HCT116 (cell line): ENCODE measurements around the gene FNIP2. TPM values are rescaled to one million over a fixed set of nuclear protein-coding genes. Genes with fewer than 3 reads are reported as not detected.

ENCODE experiments used
- ATAC-seq: fragments of 200-7000 bp; cut with Tn5 transposase; 2 replicates; pipeline ENCODE4 v1.9.1; 2020; ENCODE audit warnings: mild to moderate bottlenecking, moderate library complexity
- BruUV-seq: library from RNA; stranded (reverse); fragments of 400-500 nt; replicated peaks from 2 replicates; lab custom pipeline; 2021; lab: Mats Ljungman, UMichigan
- CTCF ChIA-PET: fragments of 300-600 bp; sonication (Branson Sonifier 250); formaldehyde crosslinking; loops from one replicate; lab custom pipeline; 2021; ENCODE audit warnings: antibody characterized with exemption; lab: Charles Lee
- POLR2A ChIA-PET: fragments of 300-600, 350-600 bp; sonication (Branson Sonifier 250); formaldehyde crosslinking; loops from one replicate; lab custom pipeline; 2021; ENCODE audit warnings: antibody characterized with exemption; lab: Charles Lee
- RAD21 ChIA-PET, 2 experiments: fragments of 300-600 bp; sonication (Branson Sonifier 250); formaldehyde crosslinking; loops; one replicate each; lab custom pipeline; 2023; ENCODE audit warnings: low total read pairs in 2 of 2; ENCODE audit not compliant: uncharacterized antibody in 2 of 2, unreplicated experiment in 2 of 2, low non-redundant PET in 1 of 2; lab: Charles Lee
- DNase-seq: peaks from one replicate; pipeline ENCODE4 v3.0.0-alpha.2; 2010; ENCODE audit warnings: low read depth, low spot score
- H2AFZ ChIP-seq: fragments of 200-600 bp; shearing (Covaris generic), sonication (generic); 2 replicates; pipeline ENCODE4 v1.6.1; 2017; ENCODE audit warnings: low read depth, mixed run types, mixed read lengths, antibody characterized with exemption, low read length; ENCODE audit not compliant: poor library complexity, severe bottlenecking
- H3K27ac ChIP-seq: 2 replicates; pipeline ENCODE4 v1.5.1; 2012; ENCODE audit warnings: low read depth, low read length
- H3K27me3 ChIP-seq: fragments of 200-600 bp; sonication (generic); 2 replicates; pipeline ENCODE4 v1.6.1; 2016; ENCODE audit warnings: mixed run types, low read length, mixed read lengths; ENCODE audit not compliant: insufficient read depth
- H3K36me3 ChIP-seq, 2 experiments: fragments of 200-500 bp in 1 of 2; fragments of 200-600 bp in 1 of 2; sonication (Bioruptor generic) in 1 of 2; sonication (generic) in 1 of 2; 2 replicates each; pipeline versions ENCODE4 v1.5.1 to v1.6.1; 2014 to 2016; ENCODE audit warnings: low read length in 2 of 2, inconsistent platforms in 1 of 2, mixed read lengths in 1 of 2, mixed run types in 1 of 2; ENCODE audit not compliant: insufficient read depth in 2 of 2, control insufficient read depth in 1 of 2
- H3K4me1 ChIP-seq, 2 experiments: fragments of 200-600 bp in 1 of 2; sonication (generic) in 1 of 2; 2 replicates each; pipeline versions ENCODE4 v1.5.1 to v1.6.1; 2012 to 2017; ENCODE audit warnings: low read length in 2 of 2, inconsistent platforms in 1 of 2, mild to moderate bottlenecking in 1 of 2, mixed read lengths in 1 of 2, mixed run types in 1 of 2, moderate library complexity in 1 of 2; ENCODE audit not compliant: insufficient read depth in 2 of 2, control insufficient read depth in 1 of 2
- H3K4me2 ChIP-seq: fragments of 200-600 bp; sonication (generic); 2 replicates; pipeline ENCODE4 v1.6.1; 2017; ENCODE audit warnings: mixed run types, low read length, mixed read lengths
- H3K4me3 ChIP-seq, 2 experiments: fragments of 200-600 bp in 1 of 2; sonication (generic) in 1 of 2; replicated peaks in 1 of 2; 2 replicates each; pipeline ENCODE4 v1.5.1; 2011 to 2016; ENCODE audit warnings: low read length in 2 of 2, control low read depth in 1 of 2, low read depth in 1 of 2, mild to moderate bottlenecking in 1 of 2, mixed read lengths in 1 of 2, mixed run types in 1 of 2
- H3K79me2 ChIP-seq: fragments of 200-600 bp; sonication (generic); 2 replicates; pipeline ENCODE4 v1.6.1; 2017; ENCODE audit warnings: mild to moderate bottlenecking, mixed run types, low read length, moderate library complexity, mixed read lengths; ENCODE audit not compliant: insufficient read depth
- H3K9ac ChIP-seq: fragments of 200-600 bp; sonication (generic); 2 replicates; pipeline ENCODE4 v1.6.1; 2016; ENCODE audit warnings: low read length, mixed read lengths
- H3K9me2 ChIP-seq: fragments of 200-600 bp; sonication (generic), shearing (Covaris generic); 2 replicates; pipeline ENCODE4 v1.6.1; 2017; ENCODE audit warnings: mixed run types, mild to moderate bottlenecking, moderate library complexity; ENCODE audit not compliant: insufficient read depth
- H3K9me3 ChIP-seq, 2 experiments: fragments of 200-500 bp in 1 of 2; fragments of 200-600 bp in 1 of 2; sonication (Bioruptor generic) in 1 of 2; sonication (generic) in 1 of 2; 2 replicates each; pipeline ENCODE4 v1.6.1; 2014 to 2017; ENCODE audit warnings: low read length in 2 of 2, mixed read lengths in 2 of 2, inconsistent platforms in 1 of 2, low read depth in 1 of 2, mild to moderate bottlenecking in 1 of 2, mixed run types in 1 of 2, moderate library complexity in 1 of 2; ENCODE audit not compliant: control insufficient read depth in 1 of 2, insufficient read depth in 1 of 2
- H4K20me1 ChIP-seq: fragments of 200-600 bp; sonication (generic), shearing (Covaris generic); 2 replicates; pipeline ENCODE4 v1.6.1; 2017; ENCODE audit warnings: mixed run types, mild to moderate bottlenecking, moderate library complexity; ENCODE audit not compliant: insufficient read depth
- CBX3 ChIP-seq: IDR thresholded peaks from 2 replicates; pipeline ENCODE4 v1.6.1; 2012; ENCODE audit warnings: low read depth
- CEBPB ChIP-seq: IDR thresholded peaks from 2 replicates; pipeline ENCODE4 v1.6.1; 2012; ENCODE audit warnings: low read depth
- EGR1 ChIP-seq: IDR thresholded peaks from 2 replicates; pipeline ENCODE4 v1.6.1; 2012; ENCODE audit warnings: low read depth
- ELF1 ChIP-seq: IDR thresholded peaks from 2 replicates; pipeline ENCODE4 v1.6.1; 2012; ENCODE audit warnings: low read depth, borderline replicate concordance
- RAD21 ChIP-seq: IDR thresholded peaks from 2 replicates; pipeline ENCODE4 v1.6.1; 2012; ENCODE audit warnings: low read depth, mild to moderate bottlenecking
- SIN3A ChIP-seq: IDR thresholded peaks from 2 replicates; pipeline ENCODE4 v1.6.1; 2012; ENCODE audit warnings: low read depth
- TCF7L2 ChIP-seq: IDR thresholded peaks from 2 replicates; pipeline ENCODE4 v1.7.0; 2011; ENCODE audit warnings: borderline replicate concordance, inconsistent platforms; ENCODE audit not compliant: insufficient read depth, insufficient read length; ENCODE audit errors: extremely low read depth
- YY1 ChIP-seq: IDR thresholded peaks from 2 replicates; pipeline ENCODE4 v1.6.1; 2011; ENCODE audit warnings: low read length, low read depth, moderate library complexity, mild to moderate bottlenecking; ENCODE audit not compliant: insufficient replicate concordance; ENCODE audit errors: extremely low read depth
- intact Hi-C: fragments of 100-400 bp; cut with micrococcal nuclease; formaldehyde crosslinking; loops from 2 replicates; pipeline ENCODE4 v1.10.0; 2022
- total RNA-seq: library from RNA; stranded (reverse); gene quantifications from one replicate; pipeline ENCODE4 v1.2.1, GENCODE V29; 2021; ENCODE audit not compliant: unreplicated experiment
- TF ChIP-seq, protein P1 (sequence below): IDR thresholded peaks from 2 replicates; pipeline ENCODE4 v1.6.1; 2012
- TF ChIP-seq, protein P2 (sequence below): IDR thresholded peaks from 2 replicates; pipeline ENCODE4 v1.6.1; 2012; ENCODE audit warnings: low read depth

The FNIP2 gene
- total RNA-seq, 1 experiment from 2014 or later = 4.8 TPM

GRCh38 chr4:158756588-158756987, 12.2 kb upstream of the FNIP2 start:
- BruUV-seq = no TSS peak
- CTCF ChIA-PET = no interaction called here
- H3K4me2 ChIP-seq = no peak overlapping the region

More at GRCh38 chr4:158756588-158756987, 12.2 kb upstream of the FNIP2 start:
- Histone ChIP-seq H3K79me2 (no peaks in the 10 kb centered on the region), H3K27me3 (no peaks in the 10 kb centered on the region), H3K27ac (no peak overlapping the region), H3K9me2 (no peaks in the 10 kb centered on the region), H3K36me3 (no peaks in the 10 kb centered on the region), H3K4me3 (no peak overlapping the region), H3K9me3 (no peaks in the 10 kb centered on the region), H2AFZ (no peak overlapping the region), H4K20me1 (no peaks in the 10 kb centered on the region)
- no peak for DNase-seq
- POLR2A ChIA-PET = no interaction called here
- RAD21 ChIA-PET = no interaction called here
- no peak for ATAC-seq
- TF ChIP-seq, protein P1, sequence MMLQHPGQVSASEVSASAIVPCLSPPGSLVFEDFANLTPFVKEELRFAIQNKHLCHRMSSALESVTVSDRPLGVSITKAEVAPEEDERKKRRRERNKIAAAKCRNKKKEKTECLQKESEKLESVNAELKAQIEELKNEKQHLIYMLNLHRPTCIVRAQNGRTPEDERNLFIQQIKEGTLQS = no peak
- TF ChIP-seq SIN3A = no peak
- TF ChIP-seq, protein P2, sequence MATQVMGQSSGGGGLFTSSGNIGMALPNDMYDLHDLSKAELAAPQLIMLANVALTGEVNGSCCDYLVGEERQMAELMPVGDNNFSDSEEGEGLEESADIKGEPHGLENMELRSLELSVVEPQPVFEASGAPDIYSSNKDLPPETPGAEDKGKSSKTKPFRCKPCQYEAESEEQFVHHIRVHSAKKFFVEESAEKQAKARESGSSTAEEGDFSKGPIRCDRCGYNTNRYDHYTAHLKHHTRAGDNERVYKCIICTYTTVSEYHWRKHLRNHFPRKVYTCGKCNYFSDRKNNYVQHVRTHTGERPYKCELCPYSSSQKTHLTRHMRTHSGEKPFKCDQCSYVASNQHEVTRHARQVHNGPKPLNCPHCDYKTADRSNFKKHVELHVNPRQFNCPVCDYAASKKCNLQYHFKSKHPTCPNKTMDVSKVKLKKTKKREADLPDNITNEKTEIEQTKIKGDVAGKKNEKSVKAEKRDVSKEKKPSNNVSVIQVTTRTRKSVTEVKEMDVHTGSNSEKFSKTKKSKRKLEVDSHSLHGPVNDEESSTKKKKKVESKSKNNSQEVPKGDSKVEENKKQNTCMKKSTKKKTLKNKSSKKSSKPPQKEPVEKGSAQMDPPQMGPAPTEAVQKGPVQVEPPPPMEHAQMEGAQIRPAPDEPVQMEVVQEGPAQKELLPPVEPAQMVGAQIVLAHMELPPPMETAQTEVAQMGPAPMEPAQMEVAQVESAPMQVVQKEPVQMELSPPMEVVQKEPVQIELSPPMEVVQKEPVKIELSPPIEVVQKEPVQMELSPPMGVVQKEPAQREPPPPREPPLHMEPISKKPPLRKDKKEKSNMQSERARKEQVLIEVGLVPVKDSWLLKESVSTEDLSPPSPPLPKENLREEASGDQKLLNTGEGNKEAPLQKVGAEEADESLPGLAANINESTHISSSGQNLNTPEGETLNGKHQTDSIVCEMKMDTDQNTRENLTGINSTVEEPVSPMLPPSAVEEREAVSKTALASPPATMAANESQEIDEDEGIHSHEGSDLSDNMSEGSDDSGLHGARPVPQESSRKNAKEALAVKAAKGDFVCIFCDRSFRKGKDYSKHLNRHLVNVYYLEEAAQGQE = no peak
- TF ChIP-seq EGR1 = no peak
- no peak for TF ChIP-seq RAD21
- TF ChIP-seq CEBPB = no peak
- TF ChIP-seq ELF1 = no peak
- no peak for TF ChIP-seq YY1
- no peak for TF ChIP-seq TCF7L2
- TF ChIP-seq CBX3 = no peak
- TF ChIP-seq, all 23 proteins: peak for 0
- H3K4me1 ChIP-seq = no peaks in the 10 kb centered on the region
- intact Hi-C loops = no loop called here
- H3K9ac ChIP-seq = no peak overlapping the region
